K562 (cell line): Measurements from ENCODE around the gene AKNA. TPM values are rescaled to one million over a fixed set of nuclear protein-coding genes. Genes with fewer than 3 reads are reported as not detected.

Source experiments
- CC2D1A ChIP-seq: fragments of 450-650 bp; IDR thresholded peaks from 2 replicates; pipeline ENCODE4 v1.6.1; 2017; ENCODE audit warnings: mild to moderate bottlenecking
- NFYB ChIP-seq: IDR thresholded peaks from 2 replicates; pipeline ENCODE4 v1.6.1; 2011; ENCODE audit warnings: mild to moderate bottlenecking, moderate library complexity; ENCODE audit not compliant: insufficient read length; ENCODE audit errors: extremely low read depth
- PHB2 ChIP-seq: fragments of 450-650 bp; IDR thresholded peaks from 2 replicates; pipeline ENCODE4 v1.6.1; 2017; ENCODE audit warnings: low read depth
- PHF8 ChIP-seq: fragments of 200-600 bp; sonication (generic); IDR thresholded peaks from 2 replicates; pipeline ENCODE4 v1.6.1; 2012; ENCODE audit warnings: mixed run types, mild to moderate bottlenecking, inconsistent platforms, low read length, moderate library complexity, borderline replicate concordance
- POLR2H ChIP-seq: IDR thresholded peaks from 2 replicates; pipeline ENCODE4 v1.6.1; 2016; ENCODE audit warnings: missing genetic modification characterization, low read depth, mild to moderate bottlenecking, control low read depth, missing compliant biosample characterization, moderate library complexity
- RB1 ChIP-seq: fragments of 450-650 bp; IDR thresholded peaks from 2 replicates; pipeline ENCODE4 v1.6.1; 2017; ENCODE audit warnings: low read depth, mild to moderate bottlenecking
- RBM17 ChIP-seq: fragments of 200-400 bp; formaldehyde crosslinking; IDR thresholded peaks from 2 replicates; pipeline ENCODE4 v1.6.1; 2017; ENCODE audit warnings: low read depth, mild to moderate bottlenecking, low read length, borderline replicate concordance
- SMARCE1 ChIP-seq: fragments of 450-650 bp; IDR thresholded peaks from 2 replicates; pipeline ENCODE4 v1.7.1; 2016; ENCODE audit warnings: mild to moderate bottlenecking
- U2AF1 ChIP-seq: fragments of 200-400 bp; formaldehyde crosslinking; optimal IDR thresholded peaks from 2 replicates; pipeline ENCODE3; 2017; ENCODE audit warnings: mild to moderate bottlenecking, low read depth, low read length, moderate library complexity
- ZNF274 ChIP-seq: IDR thresholded peaks from 2 replicates; pipeline ENCODE4 v1.6.1; 2011; ENCODE audit warnings: low read depth, mild to moderate bottlenecking, low read length, moderate library complexity, borderline replicate concordance
- ZNF507 ChIP-seq: conservative IDR thresholded peaks from 2 replicates; pipeline ENCODE4 v1.6.1; 2017; ENCODE audit warnings: missing genetic modification characterization, missing compliant biosample characterization
- ZNF644 ChIP-seq: fragments of 200-800 bp; sonication (Bioruptor generic); IDR thresholded peaks from 2 replicates; pipeline ENCODE4 v1.6.1; 2016; ENCODE audit warnings: low read depth, missing genetic modification characterization, missing compliant biosample characterization
- polyA plus RNA-seq, 8 experiments: library from polyadenylated mRNA; depleted of rRNA in 4 of 8; stranded (reverse) in 5 of 8; unstranded in 3 of 8; fragments of >200 nt; fragmentation: Nextera tagmentation in 2 of 8; fragmentation: Illumina TruSeq in 1 of 8; extraction: Ambion mirVana in 2 of 8; extraction: Trizol in 1 of 8; gene quantifications; 2 replicates each; pipeline versions ENCODE4 v1.2.1 to v1.2.3, GENCODE V29; 2011 to 2014; ENCODE audit warnings: inconsistent platforms in 1 of 8, missing spikeins in 1 of 8
- total RNA-seq, 7 experiments: library from RNA; depleted of rRNA in 6 of 7; stranded (reverse); fragments of >200 nt in 6 of 7; fragmentation: Illumina TruSeq in 2 of 7; extraction: Trizol in 2 of 7; gene quantifications; 2 replicates each; pipeline versions ENCODE4 v1.2.1 to v1.2.3, GENCODE V29; 2011 to 2021; ENCODE audit warnings: low replicate concordance in 1 of 7
- TF ChIP-seq, protein P1 (sequence below): fragments of 450-650 bp; IDR thresholded peaks from 2 replicates; pipeline ENCODE4 v1.6.1; 2017; ENCODE audit warnings: antibody characterized with exemption, mild to moderate bottlenecking
- TF ChIP-seq, protein P2 (sequence below): fragments of 450-650 bp; formaldehyde crosslinking; IDR thresholded peaks from 2 replicates; pipeline ENCODE4 v1.4.0; 2022; ENCODE audit warnings: missing genetic modification characterization
- TF ChIP-seq, protein P3 (sequence below): fragments of 250-450 bp; sonication (Bioruptor Pico); IDR thresholded peaks from 2 replicates; pipeline ENCODE4 v1.8.0; 2021; ENCODE audit warnings: moderate library complexity, mild to moderate bottlenecking, inconsistent platforms
- TF ChIP-seq, protein P4 (sequence below): fragments of 450-650 bp; IDR thresholded peaks from 2 replicates; pipeline ENCODE4 v1.6.1; 2016; ENCODE audit warnings: antibody characterized with exemption
- TF ChIP-seq, protein P5 (sequence below): sonication (generic); formaldehyde crosslinking; IDR thresholded peaks from 2 replicates; pipeline ENCODE4 v1.8.0; 2022; ENCODE audit warnings: mild to moderate bottlenecking, missing genetic modification reagents

AKNA gene
- total and polyA plus RNA-seq, 9 of the 15 experiments (the other 6 are each of a cell fraction or from before 2014, with no cell fraction given), result 0.29 to 20.5 (median 3.9) TPM

DNA sequence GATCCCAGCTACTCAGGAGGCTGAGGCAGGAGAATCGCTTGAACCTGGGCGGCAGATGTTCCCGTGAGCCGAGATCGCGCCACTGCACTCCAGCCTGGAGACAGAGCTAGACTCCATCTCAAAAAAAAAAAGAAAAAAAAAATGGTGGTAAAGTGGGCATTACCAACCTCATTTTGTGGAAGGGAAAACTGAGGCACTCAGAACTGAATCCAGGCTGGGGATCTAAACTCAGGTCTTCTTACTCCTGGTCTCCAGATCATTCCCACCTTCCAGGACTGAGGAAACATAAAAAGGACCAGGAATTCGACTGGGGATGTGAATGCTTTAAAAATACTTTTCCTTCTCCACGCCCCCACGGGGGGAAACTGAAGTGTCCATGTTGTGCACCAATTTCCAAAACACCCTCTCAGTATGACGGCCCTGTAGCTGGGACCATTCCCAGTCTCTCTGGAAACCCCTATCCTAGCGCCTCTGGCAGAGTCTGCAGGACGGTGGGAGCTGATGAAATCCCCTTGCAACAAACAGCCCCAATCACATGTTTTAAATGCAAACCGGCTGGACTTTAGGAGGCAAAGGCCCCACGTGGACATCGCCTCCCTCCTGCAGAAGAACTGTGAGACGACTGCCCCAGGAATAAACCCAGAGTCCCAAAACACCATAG lies 8.9 kb upstream of the AKNA start (continued):
- TF ChIP-seq POLR2H (tag) (peak; percentile 71), NFYB (no peak), PHF8 (no peak), SMARCE1 (no peak), ZNF274 (no peak), RBM17 (no peak), CC2D1A (no peak), U2AF1 (no peak), ZNF507 (tag) (no peak), PHB2 (no peak), ZNF644 (tag) (peak; percentile 47; the same call in 1 of the 2 replicates), RB1 (no peak)
- TF ChIP-seq, protein P1, sequence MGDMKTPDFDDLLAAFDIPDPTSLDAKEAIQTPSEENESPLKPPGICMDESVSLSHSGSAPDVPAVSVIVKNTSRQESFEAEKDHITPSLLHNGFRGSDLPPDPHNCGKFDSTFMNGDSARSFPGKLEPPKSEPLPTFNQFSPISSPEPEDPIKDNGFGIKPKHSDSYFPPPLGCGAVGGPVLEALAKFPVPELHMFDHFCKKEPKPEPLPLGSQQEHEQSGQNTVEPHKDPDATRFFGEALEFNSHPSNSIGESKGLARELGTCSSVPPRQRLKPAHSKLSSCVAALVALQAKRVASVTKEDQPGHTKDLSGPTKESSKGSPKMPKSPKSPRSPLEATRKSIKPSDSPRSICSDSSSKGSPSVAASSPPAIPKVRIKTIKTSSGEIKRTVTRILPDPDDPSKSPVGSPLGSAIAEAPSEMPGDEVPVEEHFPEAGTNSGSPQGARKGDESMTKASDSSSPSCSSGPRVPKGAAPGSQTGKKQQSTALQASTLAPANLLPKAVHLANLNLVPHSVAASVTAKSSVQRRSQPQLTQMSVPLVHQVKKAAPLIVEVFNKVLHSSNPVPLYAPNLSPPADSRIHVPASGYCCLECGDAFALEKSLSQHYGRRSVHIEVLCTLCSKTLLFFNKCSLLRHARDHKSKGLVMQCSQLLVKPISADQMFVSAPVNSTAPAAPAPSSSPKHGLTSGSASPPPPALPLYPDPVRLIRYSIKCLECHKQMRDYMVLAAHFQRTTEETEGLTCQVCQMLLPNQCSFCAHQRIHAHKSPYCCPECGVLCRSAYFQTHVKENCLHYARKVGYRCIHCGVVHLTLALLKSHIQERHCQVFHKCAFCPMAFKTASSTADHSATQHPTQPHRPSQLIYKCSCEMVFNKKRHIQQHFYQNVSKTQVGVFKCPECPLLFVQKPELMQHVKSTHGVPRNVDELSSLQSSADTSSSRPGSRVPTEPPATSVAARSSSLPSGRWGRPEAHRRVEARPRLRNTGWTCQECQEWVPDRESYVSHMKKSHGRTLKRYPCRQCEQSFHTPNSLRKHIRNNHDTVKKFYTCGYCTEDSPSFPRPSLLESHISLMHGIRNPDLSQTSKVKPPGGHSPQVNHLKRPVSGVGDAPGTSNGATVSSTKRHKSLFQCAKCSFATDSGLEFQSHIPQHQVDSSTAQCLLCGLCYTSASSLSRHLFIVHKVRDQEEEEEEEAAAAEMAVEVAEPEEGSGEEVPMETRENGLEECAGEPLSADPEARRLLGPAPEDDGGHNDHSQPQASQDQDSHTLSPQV, result no peak
- TF ChIP-seq, protein P2, sequence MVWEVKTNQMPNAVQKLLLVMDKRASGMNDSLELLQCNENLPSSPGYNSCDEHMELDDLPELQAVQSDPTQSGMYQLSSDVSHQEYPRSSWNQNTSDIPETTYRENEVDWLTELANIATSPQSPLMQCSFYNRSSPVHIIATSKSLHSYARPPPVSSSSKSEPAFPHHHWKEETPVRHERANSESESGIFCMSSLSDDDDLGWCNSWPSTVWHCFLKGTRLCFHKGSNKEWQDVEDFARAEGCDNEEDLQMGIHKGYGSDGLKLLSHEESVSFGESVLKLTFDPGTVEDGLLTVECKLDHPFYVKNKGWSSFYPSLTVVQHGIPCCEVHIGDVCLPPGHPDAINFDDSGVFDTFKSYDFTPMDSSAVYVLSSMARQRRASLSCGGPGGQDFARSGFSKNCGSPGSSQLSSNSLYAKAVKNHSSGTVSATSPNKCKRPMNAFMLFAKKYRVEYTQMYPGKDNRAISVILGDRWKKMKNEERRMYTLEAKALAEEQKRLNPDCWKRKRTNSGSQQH, result 0 out of 2 replicates have a peak, but pooled peaks have one; percentile 29
- TF ChIP-seq, protein P3, sequence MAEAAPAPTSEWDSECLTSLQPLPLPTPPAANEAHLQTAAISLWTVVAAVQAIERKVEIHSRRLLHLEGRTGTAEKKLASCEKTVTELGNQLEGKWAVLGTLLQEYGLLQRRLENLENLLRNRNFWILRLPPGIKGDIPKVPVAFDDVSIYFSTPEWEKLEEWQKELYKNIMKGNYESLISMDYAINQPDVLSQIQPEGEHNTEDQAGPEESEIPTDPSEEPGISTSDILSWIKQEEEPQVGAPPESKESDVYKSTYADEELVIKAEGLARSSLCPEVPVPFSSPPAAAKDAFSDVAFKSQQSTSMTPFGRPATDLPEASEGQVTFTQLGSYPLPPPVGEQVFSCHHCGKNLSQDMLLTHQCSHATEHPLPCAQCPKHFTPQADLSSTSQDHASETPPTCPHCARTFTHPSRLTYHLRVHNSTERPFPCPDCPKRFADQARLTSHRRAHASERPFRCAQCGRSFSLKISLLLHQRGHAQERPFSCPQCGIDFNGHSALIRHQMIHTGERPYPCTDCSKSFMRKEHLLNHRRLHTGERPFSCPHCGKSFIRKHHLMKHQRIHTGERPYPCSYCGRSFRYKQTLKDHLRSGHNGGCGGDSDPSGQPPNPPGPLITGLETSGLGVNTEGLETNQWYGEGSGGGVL (CRISPR knock-in tag), result 0 out of 2 replicates have a peak, but pooled peaks have one; percentile 6
- TF ChIP-seq, protein P4, sequence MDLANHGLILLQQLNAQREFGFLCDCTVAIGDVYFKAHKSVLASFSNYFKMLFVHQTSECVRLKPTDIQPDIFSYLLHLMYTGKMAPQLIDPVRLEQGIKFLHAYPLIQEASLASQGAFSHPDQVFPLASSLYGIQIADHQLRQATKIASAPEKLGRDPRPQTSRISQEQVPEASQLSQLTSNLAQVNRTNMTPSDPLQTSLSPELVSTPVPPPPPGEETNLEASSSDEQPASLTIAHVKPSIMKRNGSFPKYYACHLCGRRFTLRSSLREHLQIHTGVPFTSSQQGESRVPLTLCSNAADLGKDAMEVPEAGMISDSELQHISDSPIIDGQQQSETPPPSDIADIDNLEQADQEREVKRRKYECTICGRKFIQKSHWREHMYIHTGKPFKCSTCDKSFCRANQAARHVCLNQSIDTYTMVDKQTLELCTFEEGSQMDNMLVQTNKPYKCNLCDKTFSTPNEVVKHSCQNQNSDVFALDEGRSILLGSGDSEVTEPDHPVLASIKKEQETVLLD, result no peak
- TF ChIP-seq, protein P5, sequence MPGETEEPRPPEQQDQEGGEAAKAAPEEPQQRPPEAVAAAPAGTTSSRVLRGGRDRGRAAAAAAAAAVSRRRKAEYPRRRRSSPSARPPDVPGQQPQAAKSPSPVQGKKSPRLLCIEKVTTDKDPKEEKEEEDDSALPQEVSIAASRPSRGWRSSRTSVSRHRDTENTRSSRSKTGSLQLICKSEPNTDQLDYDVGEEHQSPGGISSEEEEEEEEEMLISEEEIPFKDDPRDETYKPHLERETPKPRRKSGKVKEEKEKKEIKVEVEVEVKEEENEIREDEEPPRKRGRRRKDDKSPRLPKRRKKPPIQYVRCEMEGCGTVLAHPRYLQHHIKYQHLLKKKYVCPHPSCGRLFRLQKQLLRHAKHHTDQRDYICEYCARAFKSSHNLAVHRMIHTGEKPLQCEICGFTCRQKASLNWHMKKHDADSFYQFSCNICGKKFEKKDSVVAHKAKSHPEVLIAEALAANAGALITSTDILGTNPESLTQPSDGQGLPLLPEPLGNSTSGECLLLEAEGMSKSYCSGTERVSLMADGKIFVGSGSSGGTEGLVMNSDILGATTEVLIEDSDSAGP (CRISPR knock-in tag), result no peak
